Gastroesophageal sphincter (tissue), 4 donors: ENCODE data around the gene MMGT1. TPM values are rescaled to one million over a fixed set of nuclear protein-coding genes. Genes with fewer than 3 reads are reported as not detected.
"Not testable (repeated sequence)": the region's sequence is repeated elsewhere in the genome, so short reads cannot be mapped to it uniquely, and the experiment has no call there.

Source experiments
- ATAC-seq: fragments of 150-250 bp; one replicate; pipeline ENCODE4 v1.9.1; 2016; ENCODE audit warnings: mild to moderate bottlenecking, moderate library complexity
- H3K27ac ChIP-seq, 4 donors: fragments of 200-600 bp; sonication (generic) in 3 of 4; 1 replicate in 3 of 4; 2 replicates in 1 of 4; pipeline ENCODE4 v1.5.1; 2016 to 2019
- H3K27me3 ChIP-seq: fragments of 200-600 bp; sonication (generic); one replicate; pipeline ENCODE4 v1.5.1; 2019
- H3K36me3 ChIP-seq, 2 donors: fragments of 200-600 bp; sonication (generic); one replicate each; pipeline ENCODE4 v1.5.1; 2019; ENCODE audit warnings: control low read depth in 1 of 2
- H3K4me1 ChIP-seq, 3 donors: fragments of 200-600 bp; sonication (generic); 1 replicate in 2 of 3; 2 replicates in 1 of 3; pipeline ENCODE4 v1.5.1; 2016 to 2019; ENCODE audit warnings: control low read depth in 2 of 3
- H3K4me3 ChIP-seq, 2 donors: fragments of 200-600 bp; sonication (generic); one replicate each; pipeline ENCODE4 v1.5.1; 2019; ENCODE audit warnings: mild to moderate bottlenecking in 1 of 2, moderate library complexity in 1 of 2
- H3K9me3 ChIP-seq, 3 donors: fragments of 200-600 bp; sonication (generic); one replicate each; pipeline ENCODE4 v1.5.1; 2017 to 2019; ENCODE audit warnings: control low read depth in 2 of 3
- EP300 ChIP-seq: sonication (generic); formaldehyde crosslinking; IDR thresholded peaks from one replicate; pipeline ENCODE4 v1.6.1; 2017; ENCODE audit warnings: antibody characterized with exemption, mild to moderate bottlenecking
- POLR2A ChIP-seq, 2 donors: fragments of 450-650 bp; IDR thresholded peaks; one replicate each; pipeline ENCODE4 v1.6.1; 2017; ENCODE audit warnings: antibody characterized with exemption in 2 of 2, mild to moderate bottlenecking in 2 of 2, moderate library complexity in 1 of 2
- POLR2AphosphoS5 ChIP-seq: sonication (generic); formaldehyde crosslinking; IDR thresholded peaks from one replicate; pipeline ENCODE4 v1.6.1; 2017; ENCODE audit warnings: antibody characterized with exemption
- WGBS, 2 donors: methylation state at CpG; one replicate each; pipeline ENCODE4 v1.1.5; 2018; ENCODE audit warnings: low coverage in 1 of 2; 5-methylcytosine and 5-hydroxymethylcytosine counted together
- total RNA-seq, 4 donors: library from RNA; depleted of rRNA; stranded (reverse); fragments of >200 nt; gene quantifications; one replicate each; pipeline ENCODE4 v1.1.0, GENCODE V29; 2016
- TF ChIP-seq, protein P1 (sequence below), 4 experiments: fragments of 200-600 bp in 2 of 4; fragments of 450-650 bp in 2 of 4; sonication (generic) in 1 of 4; IDR thresholded peaks; one replicate each; pipeline ENCODE4 v1.5.1; 2017 to 2019; ENCODE audit warnings: antibody characterized with exemption in 4 of 4, mild to moderate bottlenecking in 2 of 4, moderate library complexity in 2 of 4

The MMGT1 gene
- total RNA-seq, 4 donors from 2014 or later = 33.0 to 43.9 (median 40.6) TPM

DNA sequence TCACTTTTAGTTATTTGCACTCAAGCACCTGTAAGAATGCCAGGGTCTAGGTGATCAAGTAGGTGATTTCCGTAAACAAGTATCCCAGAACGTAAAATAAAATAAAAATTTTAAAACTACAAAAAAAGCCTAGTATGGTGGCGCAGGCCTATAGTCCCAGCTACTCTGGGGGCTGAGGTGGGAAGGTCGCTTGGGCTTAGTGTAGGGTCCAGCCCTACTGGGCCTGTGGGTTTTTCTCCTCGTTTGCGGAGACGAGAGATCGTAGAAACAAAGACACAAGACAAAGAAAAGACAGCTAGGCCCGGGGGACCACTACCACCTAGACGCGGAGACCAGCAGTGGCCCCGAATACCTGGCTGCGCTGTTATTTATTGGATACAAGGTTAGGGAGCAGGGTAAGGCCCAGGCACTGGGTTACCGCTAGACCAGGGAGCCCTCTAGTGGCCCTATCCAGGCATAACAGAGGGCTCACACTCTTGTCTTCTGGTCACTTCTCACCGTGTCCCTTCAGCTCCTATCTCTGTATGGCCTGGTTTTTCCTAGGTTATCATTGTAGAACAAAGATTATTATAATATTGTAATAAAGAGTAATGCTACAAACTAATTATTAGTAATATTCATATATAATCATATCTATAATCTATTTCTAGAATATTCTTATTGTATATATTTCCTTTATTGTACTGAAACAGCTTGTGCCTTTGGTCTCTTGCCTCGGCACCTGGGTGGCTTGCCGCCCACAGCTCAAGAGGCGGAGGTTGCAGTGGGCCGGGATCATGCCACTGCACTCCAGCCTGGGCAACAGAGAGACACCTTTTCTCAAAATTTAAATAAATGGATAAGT, 41.9 kb downstream of the MMGT1 start:
- no peaks in the 10 kb centered on the region for H3K4me1 ChIP-seq
- H3K27ac ChIP-seq = no peak overlapping the region
- H3K36me3 ChIP-seq = no peaks in the 10 kb centered on the region
- H3K27me3 ChIP-seq = no peaks in the 10 kb centered on the region
- H3K9me3 ChIP-seq = no peaks in the 10 kb centered on the region
- TF ChIP-seq, protein P1, sequence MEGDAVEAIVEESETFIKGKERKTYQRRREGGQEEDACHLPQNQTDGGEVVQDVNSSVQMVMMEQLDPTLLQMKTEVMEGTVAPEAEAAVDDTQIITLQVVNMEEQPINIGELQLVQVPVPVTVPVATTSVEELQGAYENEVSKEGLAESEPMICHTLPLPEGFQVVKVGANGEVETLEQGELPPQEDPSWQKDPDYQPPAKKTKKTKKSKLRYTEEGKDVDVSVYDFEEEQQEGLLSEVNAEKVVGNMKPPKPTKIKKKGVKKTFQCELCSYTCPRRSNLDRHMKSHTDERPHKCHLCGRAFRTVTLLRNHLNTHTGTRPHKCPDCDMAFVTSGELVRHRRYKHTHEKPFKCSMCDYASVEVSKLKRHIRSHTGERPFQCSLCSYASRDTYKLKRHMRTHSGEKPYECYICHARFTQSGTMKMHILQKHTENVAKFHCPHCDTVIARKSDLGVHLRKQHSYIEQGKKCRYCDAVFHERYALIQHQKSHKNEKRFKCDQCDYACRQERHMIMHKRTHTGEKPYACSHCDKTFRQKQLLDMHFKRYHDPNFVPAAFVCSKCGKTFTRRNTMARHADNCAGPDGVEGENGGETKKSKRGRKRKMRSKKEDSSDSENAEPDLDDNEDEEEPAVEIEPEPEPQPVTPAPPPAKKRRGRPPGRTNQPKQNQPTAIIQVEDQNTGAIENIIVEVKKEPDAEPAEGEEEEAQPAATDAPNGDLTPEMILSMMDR (IDR thresholded peaks at IDR 0.05) = peak; percentile 8 to 71 (median 22)
- no peak for TF ChIP-seq POLR2A (IDR thresholded peaks at IDR 0.05)
- H3K4me3 ChIP-seq = no peak overlapping the region
- ATAC-seq = no peak
- 46 to 47% methylated on average over 10 to 13 of the region's 19 CpGs for WGBS, 2 donors

- Histone ChIP-seq H3K27me3 (no peaks in the 10 kb centered on the region), H3K4me3 (no peak overlapping the region), H3K9me3 (no peaks in the 10 kb centered on the region), H3K27ac (no peak overlapping the region), H3K4me1 (no peaks in the 10 kb centered on the region), H3K36me3 (no peaks in the 10 kb centered on the region)
- WGBS, 2 donors = 29 to 31% methylated on average over 2 of the region's 2 CpGs
- TF ChIP-seq POLR2A (IDR thresholded peaks at IDR 0.05) = no peak
- TF ChIP-seq EP300 = no peak
- no peak for TF ChIP-seq POLR2AphosphoS5
- TF ChIP-seq, protein P1 (IDR thresholded peaks at IDR 0.05) = no peak
- no peak for ATAC-seq
Measured at GRCh38 chrX:135927897-135928296, 45.9 kb downstream of the MMGT1 start.

GRCh38 chrX:135923353-135923752, 50.4 kb downstream of the MMGT1 start:
- H3K27me3 ChIP-seq = no peaks in the 10 kb centered on the region
- H3K9me3 ChIP-seq = no peaks in the 10 kb centered on the region
- H3K4me3 ChIP-seq = no peak overlapping the region
- ATAC-seq = no peak
- no peaks in the 10 kb centered on the region for H3K36me3 ChIP-seq
- TF ChIP-seq POLR2AphosphoS5 (no peak), POLR2A (IDR thresholded peaks at IDR 0.05) (no peak), EP300 (no peak)
- TF ChIP-seq, protein P1 (IDR thresholded peaks at IDR 0.05) = no peak
- WGBS, 2 donors = 15% methylated on average over 2 of the region's 5 CpGs; no CpG with 5 or more reads in 1 of the 2 donors
- H3K4me1 ChIP-seq = no peaks in the 10 kb centered on the region
- no peak overlapping the region for H3K27ac ChIP-seq

GRCh38 chrX:135920516-135920915, 53.3 kb downstream of the MMGT1 start:
- not testable (repeated sequence) for H3K4me1 ChIP-seq, H3K27me3 ChIP-seq, H3K4me3 ChIP-seq, ATAC-seq, H3K36me3 ChIP-seq, H3K27ac ChIP-seq, H3K9me3 ChIP-seq
- 50% methylated on average over 1 of the region's 1 CpG; no CpG with 5 or more reads in 1 of the 2 donors for WGBS, 2 donors

GRCh38 chrX:135914404-135914803, 59.4 kb downstream of the MMGT1 start:
- Histone ChIP-seq H3K4me1 (no peaks in the 10 kb centered on the region), H3K4me3 (no peak overlapping the region), H3K36me3 (no peaks in the 10 kb centered on the region), H3K27me3 (no peaks in the 10 kb centered on the region), H3K9me3 (no peaks in the 10 kb centered on the region), H3K27ac (no peak overlapping the region)
- 80 to 90% methylated on average over 1 to 3 of the region's 5 CpGs for WGBS, 2 donors
- no peak for TF ChIP-seq POLR2A (IDR thresholded peaks at IDR 0.05)
- no peak for TF ChIP-seq POLR2AphosphoS5
- TF ChIP-seq, protein P1 (IDR thresholded peaks at IDR 0.05) = no peak
- no peak for TF ChIP-seq EP300
- no peak for ATAC-seq

Other genes starting within 250 kb of the MMGT1 start
- not detected for gene CT45A3, start 205.8 kb downstream of the MMGT1 start, total RNA-seq
- gene CT45A5, start 188.5 kb downstream of the MMGT1 start, total RNA-seq = not detected
- gene CT45A6, start 171.2 kb downstream of the MMGT1 start, total RNA-seq = not detected
- gene CT45A2, start 154.0 kb downstream of the MMGT1 start, total RNA-seq = not detected
- gene CT45A7, start 136.7 kb downstream of the MMGT1 start, total RNA-seq = not detected
- not detected for gene CT45A8, start 119.5 kb downstream of the MMGT1 start, total RNA-seq
- not detected for gene CT45A9, start 102.2 kb downstream of the MMGT1 start, total RNA-seq
- gene CT45A10, start 80.5 kb downstream of the MMGT1 start, total RNA-seq = not detected
- not detected for gene SAGE1, start 80.3 kb downstream of the MMGT1 start, total RNA-seq
- gene SLC9A6, start 11.4 kb upstream of the MMGT1 start, total RNA-seq = 10 to 100 TPM; 17.2 to 27.3 (median 20.3) TPM
- gene FHL1, start 173.5 kb upstream of the MMGT1 start, total RNA-seq = 1,000 to 10,000 TPM; 2,495 to 4,363 (median 3,004) TPM